H1 (cell line): ENCODE results near the gene KIR3DL1. TPM values are rescaled to one million over a fixed set of nuclear protein-coding genes. Genes with fewer than 3 reads are reported as not detected.

Experiments used
- CTCF ChIA-PET: fragments of 300-600 bp; sonication (Branson Sonifier 250); formaldehyde crosslinking; loops from one replicate; lab custom pipeline; 2021; ENCODE audit not compliant: partially characterized antibody; lab: Charles Lee
- POLR2A ChIA-PET: fragments of 300-600 bp; sonication (Branson Sonifier 250); formaldehyde crosslinking; loops from one replicate; lab custom pipeline; 2021; ENCODE audit warnings: inconsistent platforms; ENCODE audit not compliant: partially characterized antibody; lab: Charles Lee
- DNase-seq, 2 experiments: peaks; one replicate each; pipeline versions ENCODE4 v3.0.0 to v3.0.0-alpha.2; 2010 to 2022; ENCODE audit warnings: low spot score in 2 of 2, low read depth in 1 of 2, mixed read lengths in 1 of 2
- FAIRE-seq: peaks from 2 replicates; lab custom pipeline; 2011; peaks lifted over from hg19 to GRCh38; lab: Jason Lieb, UNC
- H2AFZ ChIP-seq: 2 replicates; pipeline ENCODE4 v1.8.1; 2012; ENCODE audit warnings: low read length, inconsistent platforms
- H2AK5ac ChIP-seq: 2 replicates; pipeline ENCODE4 v1.6.1; 2013; ENCODE audit warnings: low read depth, low read length
- H2BK120ac ChIP-seq: replicated peaks from 2 replicates; pipeline ENCODE3; 2013; ENCODE audit warnings: low read depth, low read length, inconsistent platforms
- H2BK12ac ChIP-seq: 2 replicates; pipeline ENCODE4 v1.6.1; 2013; ENCODE audit warnings: low read depth, low read length
- H2BK15ac ChIP-seq: 2 replicates; pipeline ENCODE4 v1.6.1; 2013; ENCODE audit warnings: low read length
- H2BK20ac ChIP-seq: 2 replicates; pipeline ENCODE4 v1.6.1; 2013; ENCODE audit warnings: low read length
- H2BK5ac ChIP-seq: 2 replicates; pipeline ENCODE4 v1.6.1; 2013; ENCODE audit warnings: low read depth, low read length
- H3K14ac ChIP-seq: 2 replicates; pipeline ENCODE4 v1.6.1; 2013; ENCODE audit warnings: inconsistent platforms; ENCODE audit not compliant: insufficient read length
- H3K18ac ChIP-seq: 2 replicates; pipeline ENCODE4 v1.6.1; 2013; ENCODE audit warnings: low read length; ENCODE audit errors: extremely low read depth
- H3K23ac ChIP-seq: 2 replicates; pipeline ENCODE4 v1.6.1; 2013; ENCODE audit warnings: inconsistent platforms; ENCODE audit not compliant: insufficient read length
- H3K23me2 ChIP-seq: 2 replicates; pipeline ENCODE4 v1.6.1; 2013; ENCODE audit warnings: low read depth, low read length
- H3K27ac ChIP-seq: 2 replicates; pipeline ENCODE4 v1.6.1; 2011; ENCODE audit warnings: low read depth, low read length, inconsistent platforms
- H3K27me3 ChIP-seq, 4 experiments: replicated peaks in 1 of 4; 1 replicate in 1 of 4; 2 replicates in 3 of 4; pipeline versions ENCODE4 v1.6.1 to v1.8.1; 2011 to 2013; ENCODE audit warnings: low read length in 3 of 4, mild to moderate bottlenecking in 3 of 4, inconsistent platforms in 2 of 4, mixed read lengths in 2 of 4, moderate library complexity in 1 of 4; ENCODE audit not compliant: control insufficient read depth in 3 of 4, insufficient read depth in 3 of 4; ENCODE audit errors: extremely low read depth in 1 of 4
- H3K36me3 ChIP-seq, 4 experiments: 2 replicates each; pipeline versions ENCODE4 v1.6.1 to v1.8.1; 2011 to 2013; ENCODE audit warnings: mild to moderate bottlenecking in 4 of 4, low read length in 3 of 4, moderate library complexity in 2 of 4, control low read depth in 1 of 4, inconsistent platforms in 1 of 4; ENCODE audit not compliant: insufficient read depth in 4 of 4, control insufficient read depth in 2 of 4
- H3K4ac ChIP-seq: replicated peaks from 2 replicates; pipeline ENCODE3; 2013; ENCODE audit warnings: low read length, low read depth, mixed read lengths, inconsistent platforms; ENCODE audit not compliant: insufficient read length
- H3K4me1 ChIP-seq, 4 experiments: replicated peaks in 1 of 4; 1 replicate in 1 of 4; 2 replicates in 3 of 4; pipeline versions ENCODE4 v1.6.1 to v1.8.1; 2011 to 2013; ENCODE audit warnings: low read length in 3 of 4, inconsistent platforms in 2 of 4, mixed read lengths in 1 of 4; ENCODE audit not compliant: insufficient read depth in 4 of 4, control insufficient read depth in 3 of 4
- H3K4me2 ChIP-seq, 2 experiments: 2 replicates each; pipeline versions ENCODE4 v1.6.1 to v1.8.1; 2011 to 2013; ENCODE audit warnings: low read depth in 2 of 2, low read length in 2 of 2, control low read depth in 1 of 2, inconsistent platforms in 1 of 2, mild to moderate bottlenecking in 1 of 2; ENCODE audit not compliant: insufficient read depth in 1 of 2
- H3K4me3 ChIP-seq, 4 experiments: fragments of 200-600, 300-600 bp in 1 of 4; sonication (generic), shearing (Covaris generic), sonication (Bioruptor Twin) in 1 of 4; 2 replicates each; pipeline versions ENCODE4 v1.5.1 to v1.8.1; 2011 to 2016; ENCODE audit warnings: low read length in 4 of 4, low read depth in 3 of 4, control low read depth in 2 of 4, inconsistent platforms in 2 of 4, mild to moderate bottlenecking in 2 of 4, mixed read lengths in 1 of 4, moderate library complexity in 1 of 4; ENCODE audit not compliant: insufficient read depth in 2 of 4; ENCODE audit errors: extremely low read depth in 1 of 4
- H3K56ac ChIP-seq: replicated peaks from 2 replicates; pipeline ENCODE3; 2013; ENCODE audit warnings: low read depth, mild to moderate bottlenecking, mixed read lengths, low read length, inconsistent platforms; ENCODE audit not compliant: insufficient read length
- H3K79me1 ChIP-seq: 2 replicates; pipeline ENCODE4 v1.6.1; 2013; ENCODE audit warnings: low read depth, low read length, control low read depth
- H3K79me2 ChIP-seq, 2 experiments: 2 replicates each; pipeline versions ENCODE4 v1.6.1 to v1.8.1; 2012 to 2013; ENCODE audit warnings: low read length in 2 of 2, mild to moderate bottlenecking in 2 of 2, inconsistent platforms in 1 of 2; ENCODE audit not compliant: insufficient read depth in 2 of 2, control insufficient read depth in 1 of 2
- H3K9ac ChIP-seq, 4 experiments: replicated peaks in 1 of 4; 1 replicate in 1 of 4; 2 replicates in 3 of 4; pipeline versions ENCODE4 v1.6.1 to v1.8.1; 2011 to 2013; ENCODE audit warnings: low read depth in 3 of 4, low read length in 3 of 4, control low read depth in 2 of 4, mild to moderate bottlenecking in 2 of 4, moderate library complexity in 2 of 4, inconsistent platforms in 1 of 4; ENCODE audit errors: extremely low read depth in 1 of 4
- H3K9me3 ChIP-seq, 2 experiments: 2 replicates each; pipeline versions ENCODE4 v1.6.1 to v1.8.1; 2012 to 2013; ENCODE audit warnings: mild to moderate bottlenecking in 2 of 2, moderate library complexity in 2 of 2, control low read depth in 1 of 2, inconsistent platforms in 1 of 2, low read depth in 1 of 2, low read length in 1 of 2, mixed read lengths in 1 of 2; ENCODE audit not compliant: insufficient read depth in 2 of 2
- H4K20me1 ChIP-seq, 2 experiments: replicated peaks in 1 of 2; 2 replicates each; pipeline versions ENCODE3 to v1.8.1; 2011 to 2013; ENCODE audit warnings: inconsistent platforms in 2 of 2, low read length in 2 of 2, mild to moderate bottlenecking in 1 of 2; ENCODE audit not compliant: insufficient read depth in 2 of 2, control insufficient read depth in 1 of 2
- H4K5ac ChIP-seq: 2 replicates; pipeline ENCODE4 v1.6.1; 2013; ENCODE audit warnings: low read length, low read depth, mixed read lengths, inconsistent platforms; ENCODE audit not compliant: insufficient read length
- H4K8ac ChIP-seq: 2 replicates; pipeline ENCODE4 v1.8.0; 2013; ENCODE audit warnings: mild to moderate bottlenecking, moderate library complexity, low read length, inconsistent platforms; ENCODE audit not compliant: insufficient read depth; ENCODE audit errors: extremely low read depth
- H4K91ac ChIP-seq: replicated peaks from 2 replicates; pipeline ENCODE3; 2013; ENCODE audit warnings: low read length, mixed read lengths, inconsistent platforms; ENCODE audit not compliant: insufficient read length
- BACH1 ChIP-seq: IDR thresholded peaks from 2 replicates; pipeline ENCODE4 v1.6.1; 2012; ENCODE audit warnings: low read length, improper control_type of control experiment
- EP300 ChIP-seq, 2 experiments: IDR thresholded peaks; 1 replicate in 1 of 2; 2 replicates in 1 of 2; pipeline ENCODE4 v1.6.1; 2011 to 2012; ENCODE audit warnings: low read depth in 2 of 2, low read length in 2 of 2, mild to moderate bottlenecking in 2 of 2, borderline replicate concordance in 1 of 2, inconsistent platforms in 1 of 2, moderate library complexity in 1 of 2
- EZH2 ChIP-seq: fragments of 200-600 bp; sonication (generic); IDR thresholded peaks from 2 replicates; pipeline ENCODE4 v1.7.1; 2012; ENCODE audit warnings: low read depth, mild to moderate bottlenecking, moderate library complexity, low read length, inconsistent platforms; ENCODE audit not compliant: severe bottlenecking
- HDAC6 ChIP-seq: IDR thresholded peaks from one replicate; pipeline ENCODE4 v1.7.1; 2012; ENCODE audit warnings: low read depth, mild to moderate bottlenecking, inconsistent platforms, low read length, moderate library complexity
- JUND ChIP-seq: IDR thresholded peaks from 2 replicates; pipeline ENCODE4 v1.6.1; 2011; ENCODE audit warnings: mild to moderate bottlenecking, improper control_type of control experiment, low read length
- KDM4A ChIP-seq: IDR thresholded peaks from one replicate; pipeline ENCODE4 v1.7.1; 2012; ENCODE audit warnings: low read depth, mild to moderate bottlenecking, moderate library complexity, low read length, inconsistent platforms; ENCODE audit not compliant: severe bottlenecking
- NRF1 ChIP-seq: IDR thresholded peaks from 2 replicates; pipeline ENCODE4 v1.6.1; 2011; ENCODE audit warnings: mild to moderate bottlenecking, low read depth, low read length, improper control_type of control experiment
- RBBP5 ChIP-seq: IDR thresholded peaks from 2 replicates; pipeline ENCODE4 v1.7.1; 2012; ENCODE audit warnings: low read depth, mild to moderate bottlenecking, inconsistent platforms, low read length, moderate library complexity, borderline replicate concordance
- RFX5 ChIP-seq: IDR thresholded peaks from 2 replicates; pipeline ENCODE4 v1.6.1; 2011; ENCODE audit warnings: low read depth, low read length, improper control_type of control experiment, borderline replicate concordance
- SP4 ChIP-seq: IDR thresholded peaks from 2 replicates; pipeline ENCODE4 v1.6.1; 2012; ENCODE audit warnings: low read length, inconsistent platforms
- SRF ChIP-seq: IDR thresholded peaks from 2 replicates; pipeline ENCODE4 v1.6.1; 2011; ENCODE audit warnings: mild to moderate bottlenecking, low read depth, low read length, moderate library complexity
- SUZ12 ChIP-seq: fragments of 200-600 bp; sonication (generic); IDR thresholded peaks from 2 replicates; pipeline ENCODE4 v1.6.1; 2012; ENCODE audit warnings: mild to moderate bottlenecking, inconsistent platforms, low read length, moderate library complexity, mixed read lengths
- TBP ChIP-seq: IDR thresholded peaks from 2 replicates; pipeline ENCODE4 v1.6.1; 2011; ENCODE audit warnings: low read depth, low read length, improper control_type of control experiment
- WGBS, 2 experiments: shearing (Covaris generic) in 1 of 2; methylation state at CpG; one replicate each; pipeline versions ENCODE4 v1.1.6 to v1.1.7; 2013 to 2015; ENCODE audit warnings: low lambda C conversion rate in 2 of 2, mixed read lengths in 2 of 2, inconsistent platforms in 1 of 2, low coverage in 1 of 2, missing lambda C conversion rate in 1 of 2; ENCODE audit not compliant: insufficient replicate concordance in 2 of 2, insufficient coverage in 1 of 2, insufficient read length in 1 of 2; ENCODE audit errors: extremely low coverage in 1 of 2, missing lambda C conversion rate in 1 of 2; 5-methylcytosine and 5-hydroxymethylcytosine counted together
- polyA plus RNA-seq, 7 experiments: library from polyadenylated mRNA; depleted of rRNA in 3 of 7; stranded (reverse) in 5 of 7; unstranded in 2 of 7; fragments of >200 nt in 5 of 7; fragments of 200-250 nt in 2 of 7; gene quantifications; 1 replicate in 5 of 7; 2 replicates in 1 of 7; 4 replicates in 1 of 7; pipeline versions ENCODE4 v1.2.1 to v1.2.3, GENCODE V29; 2011 to 2013; ENCODE audit warnings: missing spikeins in 2 of 7, mixed read lengths in 2 of 7
- total RNA-seq: library from RNA; stranded (reverse); fragmentation: NEBNext Ultra II Directional; extraction: Animal tissue kit (Norgen Biotek cat#: 25700); gene quantifications from 2 replicates; pipeline ENCODE4 v1.2.1, GENCODE V29; 2021
- TF ChIP-seq, protein P1 (sequence below): IDR thresholded peaks from 2 replicates; pipeline ENCODE4 v1.6.1; 2011; ENCODE audit warnings: low read length, improper control_type of control experiment

The KIR3DL1 gene
- total and polyA plus RNA-seq, 2 of the 8 experiments (the other 6 are each of a cell fraction or from before 2014, with no cell fraction given): not detected

DNA sequence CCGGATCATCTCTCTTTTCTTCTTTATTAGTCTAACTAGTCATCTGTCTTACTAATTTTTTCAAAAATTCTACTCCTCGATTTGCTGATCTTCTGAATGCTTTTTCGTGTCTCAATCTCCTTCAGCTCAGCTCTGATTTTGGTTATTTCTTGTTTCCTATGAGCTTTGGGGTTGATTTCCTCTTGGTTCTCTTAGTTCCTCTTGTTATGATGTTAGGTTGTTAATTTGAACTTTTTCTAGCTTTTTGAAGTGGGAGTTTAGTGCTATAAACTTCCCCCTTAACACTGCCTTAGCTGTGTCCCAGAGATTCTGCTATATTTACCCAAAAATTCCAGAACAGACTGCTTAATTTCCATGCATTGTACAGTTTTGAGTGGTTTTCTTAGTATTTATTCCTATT, 61.2 kb downstream of the KIR3DL1 start:
- no peak overlapping the region for H2BK120ac ChIP-seq
- no peak overlapping the region for H3K27ac ChIP-seq
- no peak overlapping the region for H3K9ac ChIP-seq
- H4K8ac ChIP-seq: no peak overlapping the region
- POLR2A ChIA-PET: interaction anchor here (0.6 kb wide), 1 partner anchor 25 kb away, joined by 3 read pairs; no protein-coding TSS in a partner anchor
- no peak overlapping the region for H2AK5ac ChIP-seq
- H3K4me1 ChIP-seq: no peaks in the 10 kb centered on the region
- no peak overlapping the region for H4K5ac ChIP-seq
- CTCF ChIA-PET: interaction anchor here (0.5 to 1.0 kb wide), 3 partner anchors 44 to 223 kb away, joined by 3 read pairs; no protein-coding TSS in a partner anchor
- no peak overlapping the region for H2AFZ ChIP-seq
- H3K14ac ChIP-seq: no peak overlapping the region
- H3K4me2 ChIP-seq: no peak overlapping the region
- no peaks in the 10 kb centered on the region; a peak in 1 of 7 replicates for H3K27me3 ChIP-seq
- H2BK5ac ChIP-seq: no peak overlapping the region
- H3K23ac ChIP-seq: no peak overlapping the region
- H3K23me2 ChIP-seq: no peaks in the 10 kb centered on the region
- H3K4ac ChIP-seq: no peak overlapping the region
- no peaks in the 10 kb centered on the region for H3K79me2 ChIP-seq
- no peak overlapping the region for H3K18ac ChIP-seq
- H4K91ac ChIP-seq: no peak overlapping the region
- no peak overlapping the region for H2BK12ac ChIP-seq
- H4K20me1 ChIP-seq: no peaks in the 10 kb centered on the region
- 89% methylated on average over 3 of the region's 3 CpGs; no CpG with 5 or more reads in 1 of the 2 experiments for WGBS, 2 experiments
- H3K56ac ChIP-seq: no peak overlapping the region
- no peaks in the 10 kb centered on the region for H3K36me3 ChIP-seq
- no peaks in the 10 kb centered on the region; a peak in 1 of 4 replicates for H3K9me3 ChIP-seq
- DNase-seq (no peak), FAIRE-seq (no peak)
- no peak overlapping the region for H2BK20ac ChIP-seq
- no peak overlapping the region for H2BK15ac ChIP-seq
- H3K79me1 ChIP-seq: no peaks in the 10 kb centered on the region
- H3K4me3 ChIP-seq: no peak overlapping the region
- TF ChIP-seq EZH2 (no peak), TBP (no peak), EP300 (IDR thresholded peaks at IDR 0.05; ENCODE audit: borderline replicate concordance in 1 of 2, low read depth in 2 of 2, low read length in 2 of 2) (no peak), SP4 (no peak), NRF1 (no peak), HDAC6 (no peak), SRF (no peak), JUND (no peak), BACH1 (no peak), SUZ12 (no peak), RBBP5 (no peak), RFX5 (no peak), KDM4A (no peak)
- TF ChIP-seq, protein P1, sequence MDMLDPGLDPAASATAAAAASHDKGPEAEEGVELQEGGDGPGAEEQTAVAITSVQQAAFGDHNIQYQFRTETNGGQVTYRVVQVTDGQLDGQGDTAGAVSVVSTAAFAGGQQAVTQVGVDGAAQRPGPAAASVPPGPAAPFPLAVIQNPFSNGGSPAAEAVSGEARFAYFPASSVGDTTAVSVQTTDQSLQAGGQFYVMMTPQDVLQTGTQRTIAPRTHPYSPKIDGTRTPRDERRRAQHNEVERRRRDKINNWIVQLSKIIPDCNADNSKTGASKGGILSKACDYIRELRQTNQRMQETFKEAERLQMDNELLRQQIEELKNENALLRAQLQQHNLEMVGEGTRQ: no peak
